ENCODE data around the gene RPP14.

The RPP14 gene

GRCh38 chr3:58353722-58354553, 47.9 kb downstream of the RPP14 start:
- no peak for TF ChIP-seq CTCF (IDR thresholded peaks at IDR 0.05; ENCODE audit: insufficient read depth, low read depth, low read length, missing control alignments)
- no peak overlapping the region for H3K4me3 ChIP-seq (ENCODE audit: low read length)
- no peak for DNase-seq (ENCODE audit: low read depth)

GRCh38 chr3:58355179-58355578, 49.1 kb downstream of the RPP14 start:
- DNase-seq (ENCODE audit: low read depth), result no peak
- TF ChIP-seq CTCF (IDR thresholded peaks at IDR 0.05; ENCODE audit: insufficient read depth, low read depth, low read length, missing control alignments), result no peak
- H3K4me3 ChIP-seq (ENCODE audit: low read length), result no peak overlapping the region

GRCh38 chr3:58356054-58356453, 50.0 kb downstream of the RPP14 start:
- DNase-seq (ENCODE audit: low read depth), result peak; percentile 40
- H3K4me3 ChIP-seq (ENCODE audit: low read length), result no peak overlapping the region
- no peak for TF ChIP-seq CTCF (IDR thresholded peaks at IDR 0.05; ENCODE audit: insufficient read depth, low read depth, low read length, missing control alignments)

GRCh38 chr3:58357402-58357801, 51.4 kb downstream of the RPP14 start:
- DNase-seq (ENCODE audit: low read depth), result no peak
- no peak for TF ChIP-seq CTCF (IDR thresholded peaks at IDR 0.05; ENCODE audit: insufficient read depth, low read depth, low read length, missing control alignments)
- H3K4me3 ChIP-seq (ENCODE audit: low read length), result no peak overlapping the region

GRCh38 chr3:58358092-58358491, 52.0 kb downstream of the RPP14 start:
- no peak overlapping the region for H3K4me3 ChIP-seq (ENCODE audit: low read length)
- no peak for DNase-seq (ENCODE audit: low read depth)
- no peak for TF ChIP-seq CTCF (IDR thresholded peaks at IDR 0.05; ENCODE audit: insufficient read depth, low read depth, low read length, missing control alignments)

- no peak for DNase-seq (ENCODE audit: low read depth)
- H3K4me3 ChIP-seq (ENCODE audit: low read length), result no peak overlapping the region
- no peak for TF ChIP-seq CTCF (IDR thresholded peaks at IDR 0.05; ENCODE audit: insufficient read depth, low read depth, low read length, missing control alignments)
These were observed 52.8 kb downstream of the RPP14 start for GRCh38 chr3:58358808-58359207.

GRCh38 chr3:58359621-58360020, 53.6 kb downstream of the RPP14 start:
- H3K4me3 ChIP-seq (ENCODE audit: low read length), result no peak overlapping the region
- DNase-seq (ENCODE audit: low read depth), result peak; percentile 16
- no peak for TF ChIP-seq CTCF (IDR thresholded peaks at IDR 0.05; ENCODE audit: insufficient read depth, low read depth, low read length, missing control alignments)
